MM.1S (cell line): Measurements from ENCODE around the gene FCHSD2.

Experiments used
- DNase-seq: peaks from one replicate; pipeline ENCODE4 v3.0.0-alpha.2; 2015
- H2AFZ ChIP-seq: fragments of 300-600 bp; sonication (generic); 2 replicates; pipeline ENCODE4 v1.6.0; 2016; ENCODE audit warnings: antibody characterized with exemption, low read length
- H3F3A ChIP-seq: fragments of 300-600 bp; sonication (generic); 2 replicates; pipeline ENCODE4 v1.6.1; 2016; ENCODE audit warnings: mild to moderate bottlenecking, antibody characterized with exemption, low read length, moderate library complexity, mixed read lengths; ENCODE audit not compliant: insufficient read depth
- H3K27ac ChIP-seq: fragments of 300-600 bp; sonication (generic); 2 replicates; pipeline ENCODE4 v1.5.1; 2016; ENCODE audit warnings: mild to moderate bottlenecking, low read length
- H3K27me3 ChIP-seq: fragments of 300-600 bp; sonication (generic); replicated peaks from 2 replicates; pipeline ENCODE4 v1.6.0; 2016; ENCODE audit warnings: low read length; ENCODE audit not compliant: insufficient read depth
- H3K36me3 ChIP-seq: fragments of 300-600 bp; sonication (generic); replicated peaks from 2 replicates; pipeline ENCODE4 v1.6.1; 2016; ENCODE audit warnings: mild to moderate bottlenecking, low read length, mixed read lengths; ENCODE audit not compliant: insufficient read depth
- H3K4me1 ChIP-seq: fragments of 300-600 bp; sonication (generic); 2 replicates; pipeline ENCODE4 v1.6.1; 2016; ENCODE audit warnings: low read length, mixed read lengths
- H3K4me2 ChIP-seq: fragments of 300-600 bp; sonication (generic); 2 replicates; pipeline ENCODE4 v1.6.0; 2016; ENCODE audit warnings: low read depth, low read length
- H3K4me3 ChIP-seq: fragments of 300-600 bp; sonication (generic); 2 replicates; pipeline ENCODE4 v1.5.1; 2016; ENCODE audit warnings: low read length, mixed read lengths
- H3K79me2 ChIP-seq: fragments of 300-600 bp; sonication (generic); 2 replicates; pipeline ENCODE4 v1.6.1; 2016; ENCODE audit warnings: mixed run types, low read length, mixed read lengths
- H3K9ac ChIP-seq: fragments of 300-600 bp; sonication (generic); 2 replicates; pipeline ENCODE4 v1.6.1; 2016; ENCODE audit warnings: low read length, mixed read lengths
- H3K9me2 ChIP-seq: fragments of 300-600 bp; sonication (generic); replicated peaks from 2 replicates; pipeline ENCODE4 v1.6.1; 2016; ENCODE audit warnings: mild to moderate bottlenecking, low read length, mixed read lengths; ENCODE audit not compliant: insufficient read depth
- H3K9me3 ChIP-seq: fragments of 300-600 bp; sonication (generic); replicated peaks from 2 replicates; pipeline ENCODE4 v1.6.1; 2016; ENCODE audit warnings: mild to moderate bottlenecking, low read length, mixed read lengths; ENCODE audit not compliant: insufficient read depth
- H4K20me1 ChIP-seq: fragments of 300-600 bp; sonication (generic); 2 replicates; pipeline ENCODE4 v1.6.1; 2016; ENCODE audit warnings: mild to moderate bottlenecking, low read length, moderate library complexity, mixed read lengths; ENCODE audit not compliant: insufficient read depth
- CTCF ChIP-seq: fragments of 300-600 bp; sonication (generic); IDR thresholded peaks from 2 replicates; pipeline ENCODE4 v1.5.1; 2016; ENCODE audit warnings: antibody characterized with exemption, low read length, mixed read lengths
- EZH2 ChIP-seq: fragments of 300-600 bp; sonication (generic); optimal IDR thresholded peaks from 2 replicates; pipeline ENCODE3; 2017; ENCODE audit warnings: low read depth, mild to moderate bottlenecking, antibody characterized with exemption, low read length, mixed read lengths
- EZH2phosphoT487 ChIP-seq: fragments of 300-600 bp; sonication (generic); IDR thresholded peaks from 2 replicates; pipeline ENCODE4 v1.6.1; 2018; ENCODE audit warnings: antibody characterized with exemption, low read length

FCHSD2 gene

GRCh38 chr11:73142128-73142377 is at the start of gene FCHSD2:
Gene FCHSD2 (minus strand): TSS chr11:73142318. CDS start chr11:73141877, 441 bp downstream.
- Histone ChIP-seq H3K9me2 (no peaks in the 10 kb centered on the region), H3K27ac (peak within 1 kb of the TSS; percentile 99), H3K9ac (peak within 1 kb of the TSS; percentile 87), H3K79me2 (peaks cover 48% of the 10 kb centered on the region), H3K4me3 (peak within 1 kb of the TSS; percentile 96), H3F3A (peaks cover 34% of the 10 kb centered on the region), H2AFZ (peak within 1 kb of the TSS; percentile 58), H3K9me3 (no peaks in the 10 kb centered on the region), H3K36me3 (peaks cover 10% of the 10 kb centered on the region), H4K20me1 (no peaks in the 10 kb centered on the region), H3K4me1 (peaks cover 41% of the 10 kb centered on the region), H3K4me2 (peak within 1 kb of the TSS; percentile 79), H3K27me3 (no peaks in the 10 kb centered on the region)
- TF ChIP-seq EZH2: no peak
- no peak for TF ChIP-seq CTCF
- no peak for TF ChIP-seq EZH2phosphoT487
- no peak for DNase-seq

GRCh38 chr11:73191151-73191550 is 49.0 kb upstream of the FCHSD2 start:
- no peaks in the 10 kb centered on the region for H3F3A ChIP-seq

GRCh38 chr11:73190557-73190885 is 48.4 kb upstream of the FCHSD2 start:
- no peak overlapping the region for H3K9ac ChIP-seq
- TF ChIP-seq EZH2 (no peak), EZH2phosphoT487 (no peak), CTCF (no peak)
- no peaks in the 10 kb centered on the region for H3K4me1 ChIP-seq

More at GRCh38 chr11:73191151-73191550, 49.0 kb upstream of the FCHSD2 start:
- Histone ChIP-seq H3K9me2 (no peaks in the 10 kb centered on the region), H2AFZ (no peak overlapping the region), H3K4me1 (no peaks in the 10 kb centered on the region), H3K79me2 (no peaks in the 10 kb centered on the region), H3K36me3 (no peaks in the 10 kb centered on the region), H3K4me3 (no peak overlapping the region), H4K20me1 (no peaks in the 10 kb centered on the region), H3K27me3 (no peaks in the 10 kb centered on the region), H3K9me3 (no peaks in the 10 kb centered on the region), H3K27ac (no peak overlapping the region), H3K4me2 (no peak overlapping the region), H3K9ac (no peak overlapping the region)
- no peak for TF ChIP-seq EZH2phosphoT487
- TF ChIP-seq CTCF: no peak
- TF ChIP-seq EZH2: no peak
- no peak for DNase-seq

More at GRCh38 chr11:73190557-73190885, 48.4 kb upstream of the FCHSD2 start:
- Histone ChIP-seq H3K27me3 (no peaks in the 10 kb centered on the region), H3K36me3 (no peaks in the 10 kb centered on the region), H3K9me3 (no peaks in the 10 kb centered on the region), H2AFZ (no peak overlapping the region), H3K27ac (no peak overlapping the region), H3K4me3 (no peak overlapping the region), H3K4me2 (no peak overlapping the region), H3K79me2 (no peaks in the 10 kb centered on the region), H4K20me1 (no peaks in the 10 kb centered on the region), H3K9me2 (no peaks in the 10 kb centered on the region), H3F3A (no peaks in the 10 kb centered on the region)
- no peak for DNase-seq
